ENCODE data around the gene ATP5ME.
"Not testable (repeated sequence)": the region's sequence is repeated elsewhere in the genome, so short reads cannot be mapped to it uniquely, and the experiment has no call there.

ATP5ME gene

GRCh38 chr4:704971-705277, 30.8 kb upstream of the ATP5ME start:
- DNase-seq, result no peak

- DNase-seq, result peak; percentile 35
Observed at GRCh38 chr4:704198-704891, 30.3 kb upstream of the ATP5ME start.

- no peak for DNase-seq
Observed at GRCh38 chr4:703336-704197, 29.5 kb upstream of the ATP5ME start.

- no peak for DNase-seq
Observed at GRCh38 chr4:702618-703048, 28.6 kb upstream of the ATP5ME start.

GRCh38 chr4:700587-701264, 26.6 kb upstream of the ATP5ME start:
- no peak for DNase-seq

GRCh38 chr4:699816-700580, 25.9 kb upstream of the ATP5ME start:
- no peak for DNase-seq

- not testable (repeated sequence) for DNase-seq
Observed at GRCh38 chr4:694341-694940, 20.4 kb upstream of the ATP5ME start.

GRCh38 chr4:692771-693554, 18.9 kb upstream of the ATP5ME start:
- no peak for DNase-seq

- DNase-seq, result no peak
Observed at GRCh38 chr4:689723-690122, 15.6 kb upstream of the ATP5ME start.

- DNase-seq, result peak; percentile 53
Observed at GRCh38 chr4:688854-689681, 15.0 kb upstream of the ATP5ME start, which contains the start of gene SLC49A3. SLC49A3 (minus strand) TSS chr4:689151; CDS start chr4:689127, 24 bp downstream.

- DNase-seq, result no peak
Observed at GRCh38 chr4:687971-688853, 14.1 kb upstream of the ATP5ME start.

- peak; percentile 57 for DNase-seq
Observed at GRCh38 chr4:687048-687970, 13.2 kb upstream of the ATP5ME start.

GRCh38 chr4:686413-687040, 12.5 kb upstream of the ATP5ME start:
- no peak for DNase-seq

- DNase-seq, result no peak
Observed at GRCh38 chr4:685679-686412, 11.8 kb upstream of the ATP5ME start.

GRCh38 chr4:684623-685327, 10.7 kb upstream of the ATP5ME start:
- no peak for DNase-seq

GRCh38 chr4:683982-684622, 10.0 kb upstream of the ATP5ME start:
- peak; percentile 76 for DNase-seq
